Activated effector memory CD4-positive, alpha-beta T cell treated with anti-CD3 and anti-CD28 coated beads, Interleukin-2, amount 50 U/mL, for 16 hours (primary cell): ENCODE results near the gene AKTIP.
A peak's percentile ranks its signal among the peaks of the same experiment; 100 is the strongest.
"Not testable (repeated sequence)": the region's sequence is repeated elsewhere in the genome, so short reads cannot be mapped to it uniquely, and the experiment has no call there.

ENCODE experiments used
- DNase-seq: peaks from one replicate; pipeline ENCODE4 v3.0.0-alpha.2; 2020

Gene AKTIP

GRCh38 chr16:53502331-53503269, at the start of gene AKTIP:
TSS of gene AKTIP (minus strand) at chr16:53503209. CDS start at chr16:53500259, 2,950 bp downstream.
- peak; percentile 78 for DNase-seq

- DNase-seq: peak; percentile 80
These were observed 47.1 kb upstream of the AKTIP start for GRCh38 chr16:53549970-53550690.

GRCh38 chr16:53546988-53547391, 44.0 kb upstream of the AKTIP start:
- peak; percentile 57 for DNase-seq

GRCh38 chr16:53545433-53545832, 42.4 kb upstream of the AKTIP start:
- peak; percentile 74 for DNase-seq

DNA sequence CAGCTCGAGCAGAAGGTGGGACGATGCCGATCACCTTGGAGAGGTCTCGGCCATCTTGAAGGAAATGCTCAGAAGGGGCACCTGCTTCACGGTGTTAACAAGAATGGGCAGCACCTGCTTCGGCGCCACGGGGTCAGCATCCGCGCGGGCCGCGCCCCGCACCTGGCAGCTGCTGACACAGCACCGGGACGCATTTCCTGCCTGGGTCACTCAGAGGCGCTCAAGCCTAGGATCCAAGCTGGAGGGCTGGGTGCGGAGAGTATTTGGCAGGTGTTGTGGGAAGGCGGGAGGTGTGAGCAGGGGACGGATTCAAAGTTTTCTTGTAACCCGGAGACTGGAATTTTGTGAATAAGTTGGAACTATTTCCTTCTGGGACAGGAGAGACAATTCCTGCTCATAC, 39.3 kb upstream of the AKTIP start:
- no peak for DNase-seq

DNA sequence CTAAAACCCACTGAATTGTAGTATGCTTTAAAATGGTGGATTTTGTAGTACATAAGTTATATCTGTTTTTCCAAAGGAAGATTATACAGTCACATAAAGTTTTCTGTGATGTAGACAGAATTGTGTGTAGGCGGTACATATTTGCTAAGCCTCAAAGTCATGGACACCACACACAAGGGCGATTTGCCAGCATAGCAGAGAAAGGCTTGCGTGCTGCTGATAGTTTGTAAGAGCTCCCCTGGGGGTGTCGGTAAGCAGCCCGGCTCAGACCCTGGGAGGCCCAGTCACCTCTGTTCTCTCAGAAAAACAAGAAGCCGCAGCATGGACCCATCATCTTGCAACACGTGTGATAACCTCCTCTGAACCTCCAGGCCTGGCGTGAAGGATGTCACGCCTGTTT, 38.3 kb upstream of the AKTIP start:
- DNase-seq: no peak

DNA sequence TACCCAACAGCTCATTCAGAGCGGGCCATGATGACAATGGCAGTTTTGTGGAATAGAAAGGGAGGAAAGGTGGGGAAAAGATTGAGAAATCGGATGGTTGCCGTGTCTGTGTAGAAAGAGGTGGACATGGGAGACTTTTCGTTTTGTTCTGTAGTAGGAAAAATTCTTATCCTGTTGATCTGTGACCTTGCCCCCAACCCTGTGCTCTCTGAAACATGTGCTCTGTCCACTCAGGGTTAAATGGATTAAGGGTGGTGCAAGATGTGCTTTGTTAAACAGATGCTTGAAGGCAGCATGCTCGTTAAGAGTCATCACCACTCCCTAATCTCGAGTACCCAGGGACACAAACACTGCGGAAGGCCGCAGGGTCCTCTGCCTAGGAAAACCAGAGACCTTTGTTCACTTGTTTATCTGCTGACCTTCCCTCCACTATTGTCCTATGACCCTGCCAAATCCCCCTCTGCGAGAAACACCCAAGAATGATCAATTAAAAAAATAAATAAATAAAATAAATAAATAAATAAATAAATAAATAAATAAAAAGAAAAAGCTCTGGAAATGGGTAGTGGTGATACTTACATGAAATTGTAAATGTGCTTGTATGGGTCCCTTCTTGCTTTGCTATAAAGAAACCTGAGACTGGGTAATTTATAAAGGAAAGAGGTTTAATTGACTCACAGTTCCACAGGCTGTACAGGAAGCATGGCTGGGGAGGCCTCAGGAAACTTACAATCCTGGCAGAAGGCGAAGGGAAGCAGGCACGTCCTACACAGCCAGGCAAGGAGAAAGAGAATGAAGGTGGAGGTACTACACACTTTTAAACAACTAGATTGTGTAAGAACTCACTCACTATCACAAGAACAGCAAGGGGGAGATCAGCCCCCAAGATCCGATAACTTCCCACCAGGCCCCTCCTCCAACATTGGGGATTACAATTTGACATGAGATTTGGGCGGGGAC, 37.0 kb upstream of the AKTIP start:
- DNase-seq: not testable (repeated sequence)

DNA sequence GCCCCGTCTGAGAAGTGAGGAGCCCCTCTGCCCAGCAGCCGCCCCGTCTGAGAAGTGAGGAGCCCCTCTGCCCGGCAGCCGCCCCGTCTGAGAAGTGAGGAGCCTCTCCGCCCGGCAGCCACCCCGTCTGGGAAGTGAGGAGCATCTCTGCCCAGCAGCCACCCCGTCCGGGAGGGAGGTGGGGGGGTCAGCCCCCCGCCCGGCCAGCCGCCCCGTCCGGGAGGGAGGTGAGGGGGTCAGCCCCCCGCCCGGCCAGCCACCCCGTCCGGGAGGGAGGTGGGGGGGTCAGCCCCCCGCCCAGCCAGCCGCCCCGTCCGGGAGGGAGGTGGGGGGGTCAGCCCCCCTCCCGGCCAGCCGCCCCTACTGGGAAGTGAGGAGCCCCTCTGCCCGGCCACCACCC, 36.3 kb upstream of the AKTIP start:
- not testable (repeated sequence) for DNase-seq

DNA sequence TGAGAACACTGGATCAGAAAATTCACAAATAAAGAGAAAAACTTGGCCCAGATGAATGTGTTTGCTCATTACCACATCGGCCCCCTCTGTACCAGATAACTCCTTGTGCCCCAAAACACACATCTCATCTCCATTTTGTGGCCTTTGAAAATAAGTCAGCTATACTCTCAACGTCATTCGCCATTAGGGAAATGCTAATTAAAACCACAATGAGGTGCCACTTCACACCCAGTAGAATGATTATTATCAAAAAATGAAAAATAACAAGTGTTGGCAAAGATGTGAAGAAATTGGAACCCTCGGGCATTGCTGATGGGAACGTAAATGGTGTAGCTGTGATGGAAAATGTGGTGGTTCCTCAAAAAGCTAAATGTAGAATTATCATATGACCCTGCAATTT, 34.6 kb upstream of the AKTIP start:
- DNase-seq: no peak

- no peak for DNase-seq
These were observed 31.2 kb upstream of the AKTIP start for GRCh38 chr16:53534206-53534605.

GRCh38 chr16:53530741-53531140, 27.7 kb upstream of the AKTIP start:
- DNase-seq: no peak

DNA sequence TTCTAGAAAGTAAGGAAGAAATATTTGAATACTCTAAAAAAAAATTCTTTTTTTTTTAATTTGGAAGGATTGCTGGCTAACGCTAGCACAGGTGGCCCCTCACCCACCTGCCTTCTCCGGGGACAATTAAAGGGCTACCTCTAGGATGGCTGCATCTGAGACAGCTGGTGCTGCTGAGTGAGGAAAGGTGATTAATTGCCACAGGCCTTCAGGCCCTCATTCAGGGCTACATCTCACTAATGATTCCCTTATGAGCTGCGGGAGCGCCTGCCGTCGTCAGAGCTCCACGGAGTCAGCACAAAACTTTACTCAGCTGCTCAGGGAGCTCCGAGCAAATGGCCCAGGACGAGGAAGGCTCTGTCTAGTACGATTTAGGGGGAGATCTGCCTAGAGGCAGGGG, 27.0 kb upstream of the AKTIP start:
- no peak for DNase-seq

- no peak for DNase-seq
These were observed 26.5 kb upstream of the AKTIP start for GRCh38 chr16:53529513-53529912.

- no peak for DNase-seq
These were observed 25.8 kb upstream of the AKTIP start for GRCh38 chr16:53528797-53529196.

DNA sequence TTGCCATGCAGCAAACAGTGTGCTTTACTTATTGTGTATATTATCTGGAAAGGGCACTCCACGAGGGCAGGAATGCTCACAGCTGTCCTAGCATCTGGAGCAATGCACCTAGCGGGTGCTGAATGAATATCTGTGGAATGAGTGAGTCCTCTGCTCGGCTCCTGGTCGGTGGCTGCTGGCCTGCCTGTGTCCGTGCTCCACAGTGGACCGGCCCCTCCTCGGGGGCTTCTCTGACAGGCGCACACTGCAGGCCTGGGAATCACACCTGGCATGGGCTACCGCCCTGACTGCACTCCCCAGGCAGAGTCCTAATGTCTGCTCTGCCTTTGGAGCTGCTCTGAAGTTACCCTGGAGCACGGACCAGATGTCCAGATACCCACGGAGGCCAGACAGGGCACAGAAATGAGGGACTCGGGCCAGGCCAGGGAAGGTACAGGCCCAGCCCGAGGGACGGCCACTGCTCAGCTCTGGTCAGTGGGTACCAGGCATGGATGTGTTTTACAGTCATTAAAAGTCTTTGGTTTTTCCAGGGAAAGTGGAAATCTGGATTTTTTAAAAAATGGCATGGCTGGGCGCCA, 21.1 kb upstream of the AKTIP start:
- DNase-seq: no peak

DNA sequence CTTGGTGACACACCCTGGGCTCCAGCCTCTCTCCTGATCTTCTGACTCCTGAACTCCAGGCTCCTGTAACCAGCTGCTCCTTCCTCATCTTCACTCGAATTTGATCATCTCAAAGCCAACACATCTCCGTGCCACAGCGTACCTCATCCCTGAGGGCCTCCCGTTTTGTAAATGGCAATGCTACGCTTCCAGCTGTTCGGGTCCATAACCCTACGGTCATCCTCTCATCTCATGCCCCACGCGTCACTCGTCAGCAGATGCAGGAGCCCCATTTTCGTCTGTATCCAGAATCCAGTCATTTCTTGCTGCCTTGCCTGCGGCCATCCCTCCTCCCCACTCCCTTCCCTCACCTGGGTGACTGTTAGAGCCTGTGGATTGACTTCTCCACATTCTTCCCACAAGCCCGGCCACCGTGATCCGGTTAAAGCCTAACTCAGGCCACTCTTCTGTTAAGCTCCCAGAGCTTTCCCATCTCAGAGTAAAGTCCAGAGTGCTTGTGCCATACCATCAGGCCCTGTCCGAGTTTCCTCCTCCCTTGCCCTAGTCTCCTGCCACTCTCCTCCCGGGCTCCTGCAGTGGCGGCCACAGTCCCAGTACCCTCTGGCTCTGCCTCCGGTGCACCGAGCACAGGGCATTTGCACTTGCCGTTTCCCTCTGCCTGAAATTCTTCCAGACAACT, 20.3 kb upstream of the AKTIP start:
- no peak for DNase-seq

DNA sequence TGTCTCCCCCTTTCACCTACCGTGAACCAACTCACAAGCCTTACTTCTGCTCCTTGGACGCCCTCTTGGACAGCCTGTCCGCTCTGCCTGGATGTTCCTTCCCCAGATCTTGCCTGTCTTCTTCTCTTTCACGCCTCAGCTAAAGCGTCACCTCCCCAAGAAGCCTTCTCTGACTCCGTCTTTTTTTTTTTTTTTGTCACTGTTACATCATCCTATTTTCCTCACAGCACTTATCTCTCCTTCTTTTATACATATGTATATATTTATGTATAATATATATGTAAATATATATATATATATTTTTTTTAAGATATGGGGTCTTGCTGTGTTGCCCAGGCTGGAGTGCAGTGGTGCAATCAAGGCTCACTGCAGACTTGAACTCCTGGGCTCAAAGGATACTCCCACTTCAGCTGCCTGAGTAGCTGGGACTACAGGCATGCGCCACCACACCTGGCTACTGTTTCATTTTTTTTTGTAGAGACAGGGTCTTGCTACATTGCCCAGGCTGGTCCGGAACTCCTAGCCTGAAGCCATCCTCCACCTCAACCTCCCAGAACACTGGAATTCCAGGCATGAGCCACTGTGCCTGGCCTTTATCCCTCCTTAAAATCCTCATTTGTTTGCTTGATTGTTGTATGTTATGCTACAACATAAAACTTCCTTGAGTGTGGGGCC, 16.5 kb upstream of the AKTIP start:
- DNase-seq: peak; percentile 50

- peak; percentile 92 for DNase-seq
These were observed 15.8 kb upstream of the AKTIP start for GRCh38 chr16:53518550-53519416.

DNA sequence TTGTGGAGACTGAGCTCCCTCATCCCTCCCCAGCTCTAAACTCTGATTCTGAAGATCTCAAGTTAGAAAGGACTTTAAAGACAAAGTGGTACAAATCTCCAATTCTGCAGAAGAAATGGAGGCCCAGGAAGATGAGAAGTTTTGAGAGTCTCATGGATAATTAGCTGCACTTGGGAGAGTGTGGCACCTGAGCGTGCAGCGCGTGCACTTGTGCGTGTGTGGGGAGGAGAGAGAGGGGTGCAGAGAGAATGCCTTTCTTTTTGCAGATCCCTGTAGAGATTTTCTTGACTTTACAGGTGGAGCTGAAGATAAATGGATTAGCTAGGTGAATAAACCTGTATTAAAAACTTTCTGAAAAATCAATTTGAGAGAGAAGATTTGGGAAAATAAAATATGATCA, 14.8 kb upstream of the AKTIP start:
- no peak for DNase-seq

DNA sequence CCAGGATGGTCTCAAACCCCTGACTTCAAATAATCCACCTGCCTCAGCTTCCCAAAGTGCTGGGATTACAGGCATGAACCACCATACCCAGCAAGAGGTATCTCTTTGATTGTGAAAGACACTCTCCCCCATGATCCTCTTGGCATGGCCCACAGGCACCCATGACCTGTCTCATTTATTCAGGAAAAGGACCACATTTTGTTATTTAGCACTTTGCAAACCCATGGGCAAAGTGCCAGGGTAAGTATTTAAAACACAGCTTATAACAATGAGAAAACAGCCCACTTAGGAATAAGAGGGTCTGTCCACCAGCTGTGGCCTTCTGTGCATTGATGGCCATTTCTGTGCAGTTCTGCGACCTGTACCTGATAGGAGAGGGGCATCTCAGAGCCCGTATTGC, 12.8 kb upstream of the AKTIP start:
- DNase-seq: peak; percentile 8
